Hematopoietic multipotent progenitor cell treated with erythropoietin and hydrocortisone succinate and interleukin-3 and kit ligand, for 15 days (in vitro differentiated cells): Measurements from ENCODE around the gene ATP5PO.
"Not testable (repeated sequence)": the region's sequence is repeated elsewhere in the genome, so short reads cannot be mapped to it uniquely, and the experiment has no call there.

ENCODE experiments used
- DNase-seq: peaks from one replicate; pipeline ENCODE4 v3.0.0-alpha.2; 2015; ENCODE audit warnings: low spot score

Gene ATP5PO

GRCh38 chr21:33940164-33940880 lies 24.7 kb upstream of the ATP5PO start:
- no peak for DNase-seq

- no peak for DNase-seq
These were observed 23.6 kb upstream of the ATP5PO start for GRCh38 chr21:33939226-33939625.

GRCh38 chr21:33938381-33938780 lies 22.8 kb upstream of the ATP5PO start:
- no peak for DNase-seq

- no peak for DNase-seq
These were observed 22.3 kb upstream of the ATP5PO start for GRCh38 chr21:33937931-33938339.

GRCh38 chr21:33937146-33937545 lies 21.5 kb upstream of the ATP5PO start:
- DNase-seq, result no peak

GRCh38 chr21:33936301-33937038 lies 20.9 kb upstream of the ATP5PO start:
- DNase-seq, result no peak

- no peak for DNase-seq
These were observed 17.1 kb upstream of the ATP5PO start for GRCh38 chr21:33932731-33933130.

- no peak for DNase-seq
These were observed 16.3 kb upstream of the ATP5PO start for GRCh38 chr21:33931799-33932390.

- not testable (repeated sequence) for DNase-seq
These were observed 15.6 kb upstream of the ATP5PO start for GRCh38 chr21:33931052-33931798.

- DNase-seq, result not testable (repeated sequence)
These were observed 10.6 kb upstream of the ATP5PO start for GRCh38 chr21:33926248-33926647.

- no peak for DNase-seq
These were observed 9.1 kb upstream of the ATP5PO start for GRCh38 chr21:33924766-33925100.

GRCh38 chr21:33924079-33924765 lies 8.6 kb upstream of the ATP5PO start:
- DNase-seq, result peak; percentile 73

GRCh38 chr21:33917421-33917820 lies 1.8 kb upstream of the ATP5PO start:
- no peak for DNase-seq

GRCh38 chr21:33916200-33916567 lies 580 bp upstream of the ATP5PO start:
- no peak for DNase-seq

- DNase-seq, result peak; percentile 6
These were observed 1.4 kb downstream of the ATP5PO start for GRCh38 chr21:33914188-33914587.

GRCh38 chr21:33909756-33910155 lies 5.8 kb downstream of the ATP5PO start:
- DNase-seq, result no peak

GRCh38 chr21:33908760-33909159 lies 6.8 kb downstream of the ATP5PO start:
- no peak for DNase-seq

GRCh38 chr21:33904041-33904440 lies 11.6 kb downstream of the ATP5PO start:
- DNase-seq, result no peak

- DNase-seq, result no peak
These were observed 13.3 kb downstream of the ATP5PO start for GRCh38 chr21:33902349-33902748.

- DNase-seq, result no peak
These were observed 14.0 kb downstream of the ATP5PO start for GRCh38 chr21:33901412-33902288.

GRCh38 chr21:33899199-33899598 lies 16.4 kb downstream of the ATP5PO start:
- no peak for DNase-seq
